OCI-LY7 (cell line): ENCODE data around the gene ARPC5L. TPM values are rescaled to one million over a fixed set of nuclear protein-coding genes. Genes with fewer than 3 reads are reported as not detected.

Source experiments
- BruUV-seq: library from RNA; stranded (reverse); fragments of 400-500 nt; replicated peaks from 2 replicates; lab custom pipeline; 2021; lab: Mats Ljungman, UMichigan
- CTCF ChIA-PET: fragments of 300-600 bp; sonication (Branson Sonifier 250); formaldehyde crosslinking; loops from one replicate; lab custom pipeline; 2022; ENCODE audit warnings: antibody characterized with exemption; ENCODE audit not compliant: unreplicated experiment; lab: Charles Lee
- POLR2A ChIA-PET: fragments of 300-600 bp; sonication (Branson Sonifier 250); formaldehyde crosslinking; loops from one replicate; lab custom pipeline; 2022; ENCODE audit warnings: antibody characterized with exemption; lab: Charles Lee
- DNase-seq: peaks from one replicate; pipeline ENCODE4 v3.0.0-alpha.2; 2015; ENCODE audit warnings: low spot score
- H2AFZ ChIP-seq: fragments of 200-600 bp; sonication (generic), shearing (Covaris generic); 2 replicates; pipeline ENCODE4 v1.6.1; 2014; ENCODE audit warnings: mild to moderate bottlenecking, antibody characterized with exemption, low read length, moderate library complexity
- H3K27ac ChIP-seq: fragments of 200-600 bp; sonication (generic); 2 replicates; pipeline ENCODE4 v1.5.1; 2014; ENCODE audit warnings: mixed run types, low read depth, mild to moderate bottlenecking, moderate library complexity, low read length, inconsistent platforms; ENCODE audit not compliant: poor library complexity, severe bottlenecking
- H3K36me3 ChIP-seq: fragments of 200-600 bp; sonication (generic); 2 replicates; pipeline ENCODE4 v1.6.1; 2014; ENCODE audit warnings: mild to moderate bottlenecking, antibody characterized with exemption, low read length, moderate library complexity, mixed read lengths; ENCODE audit not compliant: insufficient read depth
- H3K4me1 ChIP-seq: fragments of 200-600 bp; sonication (generic); 2 replicates; pipeline ENCODE4 v1.5.1; 2014; ENCODE audit warnings: mild to moderate bottlenecking, low read length; ENCODE audit not compliant: insufficient read depth, poor library complexity, severe bottlenecking
- H3K4me2 ChIP-seq: fragments of 200-600 bp; sonication (generic); 2 replicates; pipeline ENCODE4 v1.6.1; 2014; ENCODE audit warnings: mild to moderate bottlenecking, low read length
- H3K4me3 ChIP-seq: fragments of 200-600 bp; sonication (generic); 2 replicates; pipeline ENCODE4 v1.5.1; 2014; ENCODE audit warnings: mild to moderate bottlenecking, low read depth, low read length; ENCODE audit not compliant: poor library complexity, severe bottlenecking
- H3K79me2 ChIP-seq: fragments of 200-600 bp; sonication (generic); 2 replicates; pipeline ENCODE4 v1.6.1; 2016; ENCODE audit warnings: low read depth, mild to moderate bottlenecking, low read length, moderate library complexity, mixed read lengths; ENCODE audit not compliant: insufficient read depth
- H3K9me2 ChIP-seq: fragments of 200-600 bp; sonication (generic); 2 replicates; pipeline ENCODE4 v1.6.1; 2016; ENCODE audit warnings: mild to moderate bottlenecking, low read length, mixed read lengths; ENCODE audit not compliant: insufficient read depth
- H3K9me3 ChIP-seq: fragments of 200-600 bp; sonication (generic); 2 replicates; pipeline ENCODE4 v1.6.1; 2014; ENCODE audit warnings: mild to moderate bottlenecking, mixed run types, low read length, mixed read lengths
- H4K20me1 ChIP-seq: fragments of 200-600 bp; sonication (generic); 2 replicates; pipeline ENCODE4 v1.6.1; 2014; ENCODE audit warnings: mild to moderate bottlenecking, antibody characterized with exemption, low read length, moderate library complexity, mixed read lengths; ENCODE audit not compliant: insufficient read depth
- EZH2phosphoT487 ChIP-seq: fragments of 200-600 bp; sonication (generic); IDR thresholded peaks from 2 replicates; pipeline ENCODE4 v1.6.1; 2018; ENCODE audit warnings: low read depth, borderline replicate concordance, mild to moderate bottlenecking, mixed run types, antibody characterized with exemption, low read length, moderate library complexity, mixed read lengths
- intact Hi-C: fragments of 100-400 bp; cut with micrococcal nuclease; formaldehyde crosslinking; loops from one replicate; pipeline ENCODE4 v1.10.0; 2022; ENCODE audit not compliant: unreplicated experiment
- total RNA-seq, 2 experiments: library from RNA; depleted of rRNA in 1 of 2; stranded (reverse); fragments of >200 nt in 1 of 2; shearing (Covaris generic) in 1 of 2; gene quantifications; 2 replicates each; pipeline ENCODE4 v1.2.3, GENCODE V29; 2014 to 2022
- TF ChIP-seq, protein P1 (sequence below): fragments of 200-600 bp; sonication (generic); conservative IDR thresholded peaks from 2 replicates; pipeline ENCODE4 v1.5.1; 2014; ENCODE audit warnings: mild to moderate bottlenecking, antibody characterized with exemption, low read length, moderate library complexity, mixed read lengths

Gene ARPC5L
- total RNA-seq, 2 experiments from 2014 or later, result 74.0 to 107 TPM

DNA sequence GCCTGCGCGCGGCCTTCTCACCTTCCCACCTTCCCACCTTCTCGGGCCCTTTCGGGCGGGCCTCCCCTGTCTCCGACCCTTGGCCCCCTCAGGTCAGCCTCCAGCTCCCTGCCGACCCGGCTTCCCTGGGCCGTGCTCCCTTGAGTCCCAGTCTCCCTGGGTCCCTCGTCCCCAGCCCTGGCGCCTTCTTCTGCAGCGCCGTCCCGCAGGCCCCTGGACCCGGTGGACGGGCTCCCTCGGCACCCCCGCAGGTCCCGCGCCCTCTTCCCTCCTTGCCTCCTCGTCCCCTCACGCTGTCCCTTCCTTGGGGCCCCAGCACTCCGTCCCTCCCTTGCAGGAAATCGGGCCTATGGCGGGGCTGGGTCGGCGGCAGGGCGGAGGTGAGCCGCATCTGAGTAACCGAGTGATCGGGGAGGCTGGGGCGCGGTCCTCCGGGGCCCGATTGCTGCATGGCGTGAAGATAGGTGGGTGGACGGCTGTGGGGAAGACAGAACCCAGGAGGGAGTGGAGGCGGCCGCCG, 7.6 kb downstream of the ARPC5L start:
- peaks cover 36% of the 10 kb centered on the region for H4K20me1 ChIP-seq
- intact Hi-C loops, result loop anchor here (2.0 to 5.0 kb wide), 2 partner anchors 71 to 373 kb away; partner anchors contain the start of genes GOLGA1 and HSPA5
- no peaks in the 10 kb centered on the region for H3K9me3 ChIP-seq
- ChIA-PET CTCF (interaction anchor here (0.7 kb wide), 1 partner anchor 29 kb away, joined by 3 read pairs; no protein-coding TSS in a partner anchor), POLR2A (interaction anchor here (1.4 to 1.9 kb wide), 3 partner anchors 10 to 106 kb away, joined by 3 to 4 read pairs (median 4); no protein-coding TSS in a partner anchor)
- H3K4me3 ChIP-seq, result peak overlapping the region; percentile 79
- peak overlapping the region; percentile 88 for H3K27ac ChIP-seq
- H3K79me2 ChIP-seq, result peaks cover 70% of the 10 kb centered on the region
- no peak for TF ChIP-seq EZH2phosphoT487
- TF ChIP-seq, protein P1, sequence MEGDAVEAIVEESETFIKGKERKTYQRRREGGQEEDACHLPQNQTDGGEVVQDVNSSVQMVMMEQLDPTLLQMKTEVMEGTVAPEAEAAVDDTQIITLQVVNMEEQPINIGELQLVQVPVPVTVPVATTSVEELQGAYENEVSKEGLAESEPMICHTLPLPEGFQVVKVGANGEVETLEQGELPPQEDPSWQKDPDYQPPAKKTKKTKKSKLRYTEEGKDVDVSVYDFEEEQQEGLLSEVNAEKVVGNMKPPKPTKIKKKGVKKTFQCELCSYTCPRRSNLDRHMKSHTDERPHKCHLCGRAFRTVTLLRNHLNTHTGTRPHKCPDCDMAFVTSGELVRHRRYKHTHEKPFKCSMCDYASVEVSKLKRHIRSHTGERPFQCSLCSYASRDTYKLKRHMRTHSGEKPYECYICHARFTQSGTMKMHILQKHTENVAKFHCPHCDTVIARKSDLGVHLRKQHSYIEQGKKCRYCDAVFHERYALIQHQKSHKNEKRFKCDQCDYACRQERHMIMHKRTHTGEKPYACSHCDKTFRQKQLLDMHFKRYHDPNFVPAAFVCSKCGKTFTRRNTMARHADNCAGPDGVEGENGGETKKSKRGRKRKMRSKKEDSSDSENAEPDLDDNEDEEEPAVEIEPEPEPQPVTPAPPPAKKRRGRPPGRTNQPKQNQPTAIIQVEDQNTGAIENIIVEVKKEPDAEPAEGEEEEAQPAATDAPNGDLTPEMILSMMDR, result no peak
- H2AFZ ChIP-seq, result no peak overlapping the region
- no TSS peak for BruUV-seq
- no peaks in the 10 kb centered on the region for H3K9me2 ChIP-seq
- H3K4me2 ChIP-seq, result peak overlapping the region; percentile 95
- peaks cover 46% of the 10 kb centered on the region for H3K36me3 ChIP-seq
- peaks cover 56% of the 10 kb centered on the region for H3K4me1 ChIP-seq
- DNase-seq, result peak; percentile 55

DNA sequence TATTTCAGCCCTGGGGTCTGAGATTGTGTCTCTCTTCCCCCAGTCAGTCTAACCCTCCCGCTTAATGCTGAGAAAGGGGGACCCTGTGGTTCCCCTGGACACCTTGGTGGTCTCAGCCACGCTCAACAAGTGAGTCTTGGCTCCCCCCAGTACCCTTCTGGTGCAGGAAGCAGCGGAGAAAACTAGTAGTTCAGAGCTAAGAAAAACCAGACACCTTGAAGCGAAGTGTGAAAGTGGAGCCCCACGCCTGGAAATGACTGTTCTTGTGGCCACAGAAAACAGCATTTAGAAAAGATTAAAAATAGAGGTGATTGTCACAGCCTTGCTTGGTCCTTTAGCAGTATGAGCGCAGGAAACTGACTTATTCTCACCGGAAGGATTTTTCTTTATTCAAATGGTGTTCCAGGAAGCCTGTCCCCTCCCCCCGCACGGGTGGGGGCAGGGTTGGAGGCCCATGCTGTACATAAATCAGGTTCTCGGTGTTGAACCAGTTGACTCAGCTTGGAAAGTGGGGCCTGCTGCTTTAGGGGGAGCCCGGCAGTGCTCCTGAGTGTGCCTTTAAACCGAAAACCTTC, 8.1 kb downstream of the ARPC5L start:
- no peak overlapping the region for H2AFZ ChIP-seq
- H3K4me1 ChIP-seq, result peaks cover 56% of the 10 kb centered on the region
- peak overlapping the region; percentile 79 for H3K4me3 ChIP-seq
- peak overlapping the region; percentile 88 for H3K27ac ChIP-seq
- POLR2A ChIA-PET, result interaction anchor here (0.6 to 1.9 kb wide), 6 partner anchors 10 to 970 kb away, joined by 3 to 4 read pairs (median 4); no protein-coding TSS in a partner anchor
- intact Hi-C loops, result loop anchor here (2.0 to 5.0 kb wide), 3 partner anchors 71 to 372 kb away; partner anchors contain the start of genes GOLGA1, HSPA5 and SCAI
- peaks cover 75% of the 10 kb centered on the region for H3K79me2 ChIP-seq
- BruUV-seq, result TSS peak; percentile 68
- CTCF ChIA-PET, result interaction anchor here (0.7 kb wide), 1 partner anchor 30 kb away, joined by 3 read pairs; no protein-coding TSS in a partner anchor
- no peaks in the 10 kb centered on the region for H3K9me2 ChIP-seq
- H3K4me2 ChIP-seq, result peak overlapping the region; percentile 95
- DNase-seq, result peak; percentile 84
- peaks cover 36% of the 10 kb centered on the region for H4K20me1 ChIP-seq
- no peak for TF ChIP-seq EZH2phosphoT487
- TF ChIP-seq, protein P1, result no peak
- H3K9me3 ChIP-seq, result no peaks in the 10 kb centered on the region
- peaks cover 52% of the 10 kb centered on the region for H3K36me3 ChIP-seq
